NCI-H1105 treated with DMSO at 0.1 percent for 48 hours (cell line): ENCODE data around the gene TMEM94.

Source experiments
- DNase-seq: peaks from one replicate; lab custom pipeline; 2025; lab: John Stamatoyannopoulos, UW

Gene TMEM94

GRCh38 chr17:75525806-75526554 lies 69.5 kb downstream of the TMEM94 start:
- DNase-seq: no peak

- DNase-seq: no peak
These were observed 70.3 kb downstream of the TMEM94 start for GRCh38 chr17:75526555-75527270.

- no peak for DNase-seq
These were observed 74.6 kb downstream of the TMEM94 start for GRCh38 chr17:75530837-75531720.

GRCh38 chr17:75531721-75532072 lies 75.3 kb downstream of the TMEM94 start:
- DNase-seq: no peak

GRCh38 chr17:75535119-75535537 lies 78.7 kb downstream of the TMEM94 start:
- DNase-seq: no peak

- DNase-seq: no peak
These were observed 79.4 kb downstream of the TMEM94 start for GRCh38 chr17:75535871-75536270.

GRCh38 chr17:75536366-75536765 lies 79.9 kb downstream of the TMEM94 start:
- DNase-seq: no peak

GRCh38 chr17:75539967-75540729 lies 83.7 kb downstream of the TMEM94 start:
- no peak for DNase-seq

GRCh38 chr17:75540923-75541503 lies 84.6 kb downstream of the TMEM94 start:
- DNase-seq: no peak

- DNase-seq: no peak
These were observed 85.8 kb downstream of the TMEM94 start for GRCh38 chr17:75542229-75542628.

GRCh38 chr17:75542728-75543336 lies 86.4 kb downstream of the TMEM94 start:
- no peak for DNase-seq

GRCh38 chr17:75544250-75544649 lies 87.8 kb downstream of the TMEM94 start:
- DNase-seq: no peak

- DNase-seq: no peak
These were observed 89.7 kb downstream of the TMEM94 start for GRCh38 chr17:75546181-75546580.

GRCh38 chr17:75547091-75547490 lies 90.7 kb downstream of the TMEM94 start:
- no peak for DNase-seq

GRCh38 chr17:75548813-75549212 lies 92.4 kb downstream of the TMEM94 start:
- no peak for DNase-seq
